HG03025 (cell line): ENCODE measurements around the gene PRR3.

Experiments
- ATAC-seq: cut with Tn5 transposase; IDR thresholded peaks from one replicate; pipeline ENCODE4 v1.9.1; 2021; ENCODE audit warnings: mild to moderate bottlenecking, moderate library complexity; ENCODE audit not compliant: unreplicated experiment, low FRiP score

The PRR3 gene

GRCh38 chr6:30533460-30534294 is 23.4 kb upstream of the PRR3 start:
- ATAC-seq = no peak

- ATAC-seq = no peak
Observed at GRCh38 chr6:30537931-30538330, 19.2 kb upstream of the PRR3 start.

GRCh38 chr6:30541515-30542403 is 15.3 kb upstream of the PRR3 start:
- no peak for ATAC-seq

GRCh38 chr6:30542404-30542725 is 14.7 kb upstream of the PRR3 start:
- ATAC-seq = no peak

GRCh38 chr6:30542915-30543314 is 14.2 kb upstream of the PRR3 start:
- no peak for ATAC-seq

- ATAC-seq = no peak
Observed at GRCh38 chr6:30543821-30544220, 13.3 kb upstream of the PRR3 start.

GRCh38 chr6:30544666-30545272 is 12.3 kb upstream of the PRR3 start:
- ATAC-seq = no peak

GRCh38 chr6:30547454-30547853 is 9.6 kb upstream of the PRR3 start:
- no peak for ATAC-seq

GRCh38 chr6:30548375-30548774 is 8.7 kb upstream of the PRR3 start:
- no peak for ATAC-seq

GRCh38 chr6:30554404-30554803 is 2.7 kb upstream of the PRR3 start:
- ATAC-seq = no peak

GRCh38 chr6:30554962-30555815 is 1.9 kb upstream of the PRR3 start:
- no peak for ATAC-seq

GRCh38 chr6:30555816-30556065 is 1.4 kb upstream of the PRR3 start:
- ATAC-seq = peak; percentile 5

- peak; percentile 85 for ATAC-seq
Observed at GRCh38 chr6:30556066-30556905, 809 bp upstream of the PRR3 start, which contains the start of gene GNL1. Gene GNL1 (minus strand): TSS chr6:30556489. CDS start chr6:30556203, 286 bp downstream.

- no peak for ATAC-seq
Observed at GRCh38 chr6:30557683-30557981, 537 bp downstream of the PRR3 start.

- no peak for ATAC-seq
Observed at GRCh38 chr6:30560930-30561329, 3.8 kb downstream of the PRR3 start.

- ATAC-seq = no peak
Observed at GRCh38 chr6:30562470-30563425, 5.7 kb downstream of the PRR3 start.

GRCh38 chr6:30564114-30564513 is 7.0 kb downstream of the PRR3 start:
- no peak for ATAC-seq

- ATAC-seq = no peak
Observed at GRCh38 chr6:30565772-30566171, 8.7 kb downstream of the PRR3 start.

GRCh38 chr6:30568245-30568644 is 11.2 kb downstream of the PRR3 start:
- ATAC-seq = no peak
